GM19035 (cell line): ENCODE data around the gene FLT3LG.

ENCODE experiments used
- ATAC-seq: cut with Tn5 transposase; IDR thresholded peaks from one replicate; pipeline ENCODE4 v1.9.1; 2021; ENCODE audit not compliant: unreplicated experiment

FLT3LG gene

GRCh38 chr19:49507803-49508494 lies 33.9 kb downstream of the FLT3LG start:
- ATAC-seq = no peak

DNA sequence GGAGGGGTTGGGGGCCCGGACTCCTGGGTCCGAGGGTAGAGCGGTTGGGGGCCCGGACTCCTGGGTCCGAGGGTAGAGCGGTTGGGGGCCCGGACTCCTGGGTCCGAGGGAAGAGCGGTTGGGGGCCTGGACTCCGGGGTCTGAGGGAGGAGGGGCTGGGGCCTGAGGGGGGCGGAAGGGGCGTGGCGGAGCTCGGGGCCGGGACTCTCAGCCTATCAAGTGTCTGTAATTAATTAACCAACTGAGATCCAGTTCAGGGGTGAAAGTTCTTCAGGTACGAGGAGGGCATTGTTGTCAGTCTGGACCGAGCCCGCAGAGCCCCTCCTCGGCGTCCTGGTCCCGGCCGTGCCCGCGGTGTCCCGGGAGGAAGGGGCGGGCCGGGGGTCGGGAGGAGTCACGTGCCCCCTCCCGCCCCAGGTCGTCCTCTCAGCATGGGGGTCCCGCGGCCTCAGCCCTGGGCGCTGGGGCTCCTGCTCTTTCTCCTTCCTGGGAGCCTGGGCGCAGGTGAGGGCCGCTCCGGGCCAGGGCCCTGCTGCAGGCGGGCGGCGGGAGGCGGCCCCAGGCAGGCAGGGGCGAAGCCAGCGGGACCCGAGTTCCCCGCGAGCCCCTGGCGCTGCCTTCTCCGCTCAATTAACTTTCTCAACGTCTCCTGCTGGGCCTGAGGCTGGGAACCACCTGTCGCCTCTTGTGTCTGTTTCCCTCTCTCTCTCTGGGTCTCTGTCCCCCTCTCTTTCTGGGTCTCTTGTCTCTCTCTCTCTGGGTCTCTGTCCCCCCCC lies 39.1 kb downstream of the FLT3LG start:
- ATAC-seq = no peak

DNA sequence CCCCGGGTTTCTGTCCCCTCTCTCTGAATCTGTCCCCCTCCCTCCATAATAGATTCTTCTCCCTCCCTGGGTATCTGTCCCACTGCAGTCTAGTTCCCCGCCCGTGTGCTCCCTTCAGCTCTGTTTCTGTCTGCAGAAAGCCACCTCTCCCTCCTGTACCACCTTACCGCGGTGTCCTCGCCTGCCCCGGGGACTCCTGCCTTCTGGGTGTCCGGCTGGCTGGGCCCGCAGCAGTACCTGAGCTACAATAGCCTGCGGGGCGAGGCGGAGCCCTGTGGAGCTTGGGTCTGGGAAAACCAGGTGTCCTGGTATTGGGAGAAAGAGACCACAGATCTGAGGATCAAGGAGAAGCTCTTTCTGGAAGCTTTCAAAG lies 39.7 kb downstream of the FLT3LG start:
- ATAC-seq = no peak

DNA sequence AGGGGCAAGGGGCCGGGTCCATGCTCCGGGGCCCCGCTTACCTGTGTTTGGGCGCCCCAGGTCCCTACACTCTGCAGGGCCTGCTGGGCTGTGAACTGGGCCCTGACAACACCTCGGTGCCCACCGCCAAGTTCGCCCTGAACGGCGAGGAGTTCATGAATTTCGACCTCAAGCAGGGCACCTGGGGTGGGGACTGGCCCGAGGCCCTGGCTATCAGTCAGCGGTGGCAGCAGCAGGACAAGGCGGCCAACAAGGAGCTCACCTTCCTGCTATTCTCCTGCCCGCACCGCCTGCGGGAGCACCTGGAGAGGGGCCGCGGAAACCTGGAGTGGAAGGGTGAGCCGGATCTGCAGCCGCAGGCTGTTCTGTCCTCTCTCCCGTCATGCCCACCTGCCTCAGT lies 40.1 kb downstream of the FLT3LG start:
- ATAC-seq = no peak

- no peak for ATAC-seq
These were observed 41.8 kb downstream of the FLT3LG start for GRCh38 chr19:49515767-49516166.

GRCh38 chr19:49518033-49518432 lies 44.0 kb downstream of the FLT3LG start:
- no peak for ATAC-seq

DNA sequence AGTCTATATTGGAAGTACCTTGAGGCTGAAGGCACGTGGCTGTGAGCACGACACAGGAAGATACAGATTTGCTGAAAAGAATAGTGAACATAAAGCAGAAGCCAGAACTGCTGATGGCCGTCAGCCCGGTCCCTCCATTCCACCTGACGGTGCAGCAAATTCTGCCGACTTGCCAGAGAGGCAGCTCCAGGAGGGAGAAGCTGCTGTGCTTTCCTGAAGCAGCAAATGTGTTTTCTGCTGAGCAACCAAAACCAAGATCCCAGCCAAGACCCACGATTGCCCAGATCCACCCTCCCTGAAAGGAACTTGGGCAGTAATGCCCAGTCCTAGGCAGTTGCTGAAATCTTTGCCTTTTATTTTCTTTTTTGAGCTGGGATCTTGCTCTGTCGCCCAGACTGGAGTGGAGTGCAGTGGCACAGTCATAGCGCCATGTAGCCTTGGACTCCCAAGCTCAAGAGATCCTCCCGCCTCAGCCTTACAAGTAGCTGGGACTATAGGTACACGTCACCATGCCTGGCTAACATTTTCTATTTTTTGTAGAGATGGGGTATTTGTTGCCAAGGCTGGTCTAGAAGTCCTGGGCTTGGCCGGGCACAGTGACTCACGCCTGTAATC lies 46.8 kb downstream of the FLT3LG start:
- ATAC-seq = no peak

DNA sequence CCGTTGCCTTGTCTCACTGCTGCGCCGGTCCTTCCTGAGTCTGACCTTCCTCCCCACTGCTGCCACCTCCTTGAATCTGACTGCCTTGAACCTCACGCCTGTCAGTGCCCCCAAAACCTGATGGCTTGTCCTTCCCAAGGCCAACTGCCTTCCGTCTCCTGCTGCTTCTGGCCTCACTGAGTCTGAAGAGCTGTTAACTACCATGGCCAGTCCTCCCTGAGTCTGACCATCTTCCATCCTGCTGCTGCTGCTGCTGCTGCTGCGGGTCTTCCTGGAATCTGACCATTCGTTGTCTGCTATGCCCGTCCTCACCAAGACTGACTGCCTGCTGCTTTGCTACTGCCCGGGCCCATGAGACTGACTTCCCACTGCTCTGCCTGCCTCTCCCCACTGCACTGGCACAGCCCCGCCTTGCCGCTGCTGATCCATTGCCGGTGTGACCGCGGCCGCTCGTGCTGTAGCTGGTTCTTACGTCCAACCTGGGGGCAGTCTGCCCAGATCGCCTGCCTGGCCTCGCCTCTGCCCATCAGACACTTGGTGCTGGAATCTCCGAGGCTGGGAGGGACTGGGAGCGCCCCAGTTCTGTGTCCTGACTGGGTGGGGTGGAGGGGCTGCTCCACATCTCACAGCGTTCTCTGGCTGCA lies 50.9 kb downstream of the FLT3LG start:
- ATAC-seq = no peak

DNA sequence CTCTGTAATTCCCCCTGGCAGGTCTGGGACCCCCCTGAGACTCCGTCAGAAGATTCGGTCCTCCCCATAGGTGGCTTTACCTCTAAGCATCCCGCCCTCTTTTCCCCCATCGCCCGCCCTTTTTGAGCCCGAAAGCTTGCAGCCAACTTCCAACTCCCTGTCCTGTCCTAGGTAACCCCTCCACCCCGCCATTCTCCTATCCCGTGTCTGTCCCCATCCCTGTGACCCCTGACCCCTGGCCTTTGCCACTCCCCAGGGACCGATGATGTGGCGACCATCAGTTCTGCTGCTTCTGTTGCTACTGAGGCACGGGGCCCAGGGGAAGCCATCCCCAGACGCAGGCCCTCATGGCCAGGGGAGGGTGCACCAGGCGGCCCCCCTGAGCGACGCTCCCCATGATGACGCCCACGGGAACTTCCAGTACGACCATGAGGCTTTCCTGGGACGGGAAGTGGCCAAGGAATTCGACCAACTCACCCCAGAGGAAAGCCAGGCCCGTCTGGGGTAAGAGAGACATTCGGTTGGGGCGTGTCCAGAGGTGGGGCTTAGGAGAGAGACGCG lies 54.3 kb downstream of the FLT3LG start:
- no peak for ATAC-seq

DNA sequence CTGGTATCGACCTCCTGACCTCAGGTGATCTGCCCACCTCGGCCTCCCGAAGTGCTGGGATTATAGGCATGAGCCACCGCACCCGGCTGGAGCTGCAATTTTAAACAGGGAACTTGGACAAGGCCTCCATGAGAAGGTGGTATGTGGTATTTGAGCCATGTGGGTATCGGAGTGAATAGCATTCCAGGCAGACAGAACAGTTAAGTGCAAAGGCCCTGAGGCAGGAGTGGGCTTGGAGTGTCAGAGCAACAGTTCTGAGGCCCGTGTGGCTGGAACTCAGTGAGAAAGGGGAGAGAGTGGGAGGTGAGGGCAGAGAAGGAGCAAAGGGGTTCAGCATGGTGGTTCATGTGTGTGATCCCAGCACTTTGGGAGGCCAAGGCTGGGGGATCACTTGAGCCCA lies 56.7 kb downstream of the FLT3LG start:
- no peak for ATAC-seq

- peak; percentile 73 for ATAC-seq
These were observed 59.8 kb downstream of the FLT3LG start for GRCh38 chr19:49533551-49534488.

DNA sequence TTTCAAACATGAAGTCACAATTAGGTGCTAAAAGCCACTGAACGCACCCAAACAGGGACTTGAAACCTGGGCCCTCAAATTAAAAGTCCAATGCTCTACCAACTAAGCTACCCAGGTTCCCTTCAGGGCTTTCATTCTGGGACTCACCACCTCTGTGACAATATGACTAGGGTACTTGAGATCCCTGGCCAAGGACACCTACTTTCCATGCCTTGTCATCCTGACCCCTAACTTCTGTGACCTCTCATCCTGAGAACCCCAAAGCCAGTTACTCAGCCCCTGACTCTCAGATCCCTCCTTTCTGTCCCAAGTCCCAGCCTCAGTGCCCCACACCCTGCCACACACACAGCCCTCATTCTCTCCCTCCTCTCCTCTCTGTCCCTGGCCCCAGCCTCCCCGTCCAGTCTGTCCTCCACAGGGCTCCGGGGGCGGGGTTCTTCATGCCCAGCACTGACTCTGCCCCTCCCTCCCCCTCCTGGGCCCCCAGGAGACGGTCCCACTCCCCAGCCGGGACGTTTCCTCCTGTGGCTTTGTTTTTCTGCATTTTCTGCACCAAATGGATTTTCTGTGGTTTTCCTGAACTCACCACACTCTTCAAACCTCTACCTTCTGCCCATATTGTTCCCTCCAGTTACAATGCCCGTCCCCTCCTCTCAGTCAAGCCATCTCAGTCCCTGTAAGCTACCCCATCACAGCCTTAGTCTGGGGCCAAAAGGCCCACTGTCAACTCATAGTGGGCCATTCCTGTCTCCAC lies 60.8 kb downstream of the FLT3LG start:
- ATAC-seq = no peak
